Measurements from ENCODE around the gene APOL4. TPM values are rescaled to one million over a fixed set of nuclear protein-coding genes. Genes with fewer than 3 reads are reported as not detected.
A peak's percentile ranks its signal among the peaks of the same experiment; 100 is the strongest.
"Not testable (repeated sequence)": the region's sequence is repeated elsewhere in the genome, so short reads cannot be mapped to it uniquely, and the experiment has no call there.

Gene APOL4, protein sequence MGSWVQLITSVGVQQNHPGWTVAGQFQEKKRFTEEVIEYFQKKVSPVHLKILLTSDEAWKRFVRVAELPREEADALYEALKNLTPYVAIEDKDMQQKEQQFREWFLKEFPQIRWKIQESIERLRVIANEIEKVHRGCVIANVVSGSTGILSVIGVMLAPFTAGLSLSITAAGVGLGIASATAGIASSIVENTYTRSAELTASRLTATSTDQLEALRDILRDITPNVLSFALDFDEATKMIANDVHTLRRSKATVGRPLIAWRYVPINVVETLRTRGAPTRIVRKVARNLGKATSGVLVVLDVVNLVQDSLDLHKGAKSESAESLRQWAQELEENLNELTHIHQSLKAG
- total RNA-seq (4.8 TPM), polyA plus RNA-seq (53.0 TPM)
- long read RNA-seq, donor 1, partial matches to known transcripts: 5 of 5 reads
- long read RNA-seq, donor 1, other reads (novel, unspliced or antisense): 0 of 5 reads
- long read RNA-seq, donor 2: 0 reads
- long read RNA-seq, donor 3, partial matches to known transcripts: 0 of 1 reads
- long read RNA-seq, donor 3, other reads (novel, unspliced or antisense): 0 of 1 reads
- long read RNA-seq, donor 4: 0 reads
- long read RNA-seq, donor 5: 0 reads
- long read RNA-seq, donor 6, partial matches to known transcripts: 9 of 9 reads
- long read RNA-seq, donor 6, other reads (novel, unspliced or antisense): 0 of 9 reads
- long read RNA-seq, donor 7, partial matches to known transcripts: 0 of 2 reads
- long read RNA-seq, donor 7, other reads (novel, unspliced or antisense): 0 of 2 reads
- long read RNA-seq, donor 8: 0 reads
- long read RNA-seq, donor 9, partial matches to known transcripts: 0 of 1 reads
- long read RNA-seq, donor 9, other reads (novel, unspliced or antisense): 0 of 1 reads
- long read RNA-seq, donor 10, partial matches to known transcripts: 0 of 1 reads
- long read RNA-seq, donor 10, other reads (novel, unspliced or antisense): 0 of 1 reads

GRCh38 chr22:36201630-36202319, at the start of gene APOL4:
Gene APOL4, minus strand, starts transcription at chr22:36201809. Its CDS starts 75 bp downstream, at chr22:36201734.
- Histone ChIP-seq H3K9me3 (ENCODE audit: control insufficient read depth in 2 of 2, insufficient read depth in 1 of 2, low read length in 1 of 2) (no peaks in the 10 kb centered on the region), H3K4me3 (ENCODE audit: low read length in 2 of 2) (no peak within 1 kb of the TSS), H3K27ac (ENCODE audit: low read depth in 1 of 2, low read length in 1 of 2) (peak within 1 kb of the TSS in 1 of 2 donors; percentile 15), H3K36me3 (ENCODE audit: control insufficient read depth in 2 of 2, insufficient read depth in 2 of 2, low read length in 1 of 2) (no peaks in the 10 kb centered on the region), H3K27me3 (ENCODE audit: control insufficient read depth in 2 of 2, insufficient read depth in 1 of 2, low read length in 1 of 2) (no peaks in the 10 kb centered on the region), H3K4me1 (ENCODE audit: control insufficient read depth in 2 of 2, insufficient read depth in 2 of 2, low read length in 2 of 2) (peaks cover 6 to 16% of the 10 kb centered on the region in 2 donors)
- 54% methylated on average over 13 of the region's 13 CpGs for WGBS
- no peak for DNase-seq (ENCODE audit: low read depth in 6 of 9, low spot score in 9 of 9)

GRCh38 chr22:36250292-36250960, 48.8 kb upstream of the APOL4 start:
- H3K4me3 ChIP-seq (ENCODE audit: low read length in 2 of 2); H3K27ac ChIP-seq (ENCODE audit: low read depth in 1 of 2, low read length in 1 of 2); H3K27me3 ChIP-seq (ENCODE audit: control insufficient read depth in 2 of 2, insufficient read depth in 1 of 2, low read length in 1 of 2); DNase-seq (ENCODE audit: low read depth in 6 of 9, low spot score in 9 of 9); H3K9me3 ChIP-seq (ENCODE audit: control insufficient read depth in 2 of 2, insufficient read depth in 1 of 2, low read length in 1 of 2); H3K36me3 ChIP-seq (ENCODE audit: control insufficient read depth in 2 of 2, insufficient read depth in 2 of 2, low read length in 1 of 2): not testable (repeated sequence)
- peaks cover 9 to 27% of the 10 kb centered on the region in 2 donors for H3K4me1 ChIP-seq (ENCODE audit: control insufficient read depth in 2 of 2, insufficient read depth in 2 of 2, low read length in 2 of 2)
- WGBS: 95% methylated on average over 24 of the region's 24 CpGs

- DNase-seq (ENCODE audit: low read depth in 6 of 9, low spot score in 9 of 9): no peak
- Histone ChIP-seq H3K9me3 (ENCODE audit: control insufficient read depth in 2 of 2, insufficient read depth in 1 of 2, low read length in 1 of 2) (no peaks in the 10 kb centered on the region), H3K4me1 (ENCODE audit: control insufficient read depth in 2 of 2, insufficient read depth in 2 of 2, low read length in 2 of 2) (peaks cover 9 to 16% of the 10 kb centered on the region in 2 donors), H3K27ac (ENCODE audit: low read depth in 1 of 2, low read length in 1 of 2) (no peak overlapping the region), H3K36me3 (ENCODE audit: control insufficient read depth in 2 of 2, insufficient read depth in 2 of 2, low read length in 1 of 2) (no peaks in the 10 kb centered on the region), H3K27me3 (ENCODE audit: control insufficient read depth in 2 of 2, insufficient read depth in 1 of 2, low read length in 1 of 2) (no peaks in the 10 kb centered on the region), H3K4me3 (ENCODE audit: low read length in 2 of 2) (no peak overlapping the region)
- WGBS: 99% methylated on average over 2 of the region's 2 CpGs
Observed at GRCh38 chr22:36249160-36249559, 47.6 kb upstream of the APOL4 start.

GRCh38 chr22:36247955-36248354, 46.3 kb upstream of the APOL4 start:
- peaks cover 2 to 6% of the 10 kb centered on the region in 2 donors for H3K4me1 ChIP-seq (ENCODE audit: control insufficient read depth in 2 of 2, insufficient read depth in 2 of 2, low read length in 2 of 2)
- 96% methylated on average over 5 of the region's 5 CpGs for WGBS

DNA sequence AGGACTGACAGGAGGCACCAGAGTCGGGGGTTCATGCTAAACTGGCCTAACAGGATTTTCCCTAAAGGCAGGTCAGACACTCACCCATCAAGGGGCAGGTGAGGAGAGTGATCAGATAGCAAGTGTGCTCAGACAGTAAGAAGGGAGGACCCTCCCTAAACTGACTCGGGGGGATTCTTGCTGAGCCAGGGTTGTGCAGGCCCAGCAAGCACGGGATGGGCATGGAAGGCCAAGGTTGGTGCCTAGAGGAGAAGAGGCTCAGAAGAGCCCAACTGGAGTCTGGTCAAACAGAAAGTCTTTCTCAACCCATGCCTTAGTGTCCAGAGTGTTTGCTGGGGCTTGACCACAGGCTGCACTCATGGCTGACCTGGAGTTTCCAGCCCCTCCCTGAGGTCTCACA, 45.1 kb upstream of the APOL4 start:
- H3K27me3 ChIP-seq (ENCODE audit: control insufficient read depth in 2 of 2, insufficient read depth in 1 of 2, low read length in 1 of 2): no peaks in the 10 kb centered on the region
- peaks cover 0 to 4% of the 10 kb centered on the region in 2 donors for H3K9me3 ChIP-seq (ENCODE audit: control insufficient read depth in 2 of 2, insufficient read depth in 1 of 2, low read length in 1 of 2)
- no peaks in the 10 kb centered on the region for H3K36me3 ChIP-seq (ENCODE audit: control insufficient read depth in 2 of 2, insufficient read depth in 2 of 2, low read length in 1 of 2)
- no peak overlapping the region for H3K4me3 ChIP-seq (ENCODE audit: low read length in 2 of 2)
- WGBS: 97% methylated on average over 3 of the region's 3 CpGs
- DNase-seq (ENCODE audit: low read depth in 6 of 9, low spot score in 9 of 9): no peak
- H3K27ac ChIP-seq (ENCODE audit: low read depth in 1 of 2, low read length in 1 of 2): no peak overlapping the region
- no peaks in the 10 kb centered on the region for H3K4me1 ChIP-seq (ENCODE audit: control insufficient read depth in 2 of 2, insufficient read depth in 2 of 2, low read length in 2 of 2)

More at GRCh38 chr22:36247955-36248354, 46.3 kb upstream of the APOL4 start:
- Histone ChIP-seq H3K36me3 (ENCODE audit: control insufficient read depth in 2 of 2, insufficient read depth in 2 of 2, low read length in 1 of 2) (no peaks in the 10 kb centered on the region), H3K9me3 (ENCODE audit: control insufficient read depth in 2 of 2, insufficient read depth in 1 of 2, low read length in 1 of 2) (peaks cover 0 to 4% of the 10 kb centered on the region in 2 donors), H3K4me3 (ENCODE audit: low read length in 2 of 2) (no peak overlapping the region), H3K27me3 (ENCODE audit: control insufficient read depth in 2 of 2, insufficient read depth in 1 of 2, low read length in 1 of 2) (no peaks in the 10 kb centered on the region), H3K27ac (ENCODE audit: low read depth in 1 of 2, low read length in 1 of 2) (no peak overlapping the region)
- DNase-seq (ENCODE audit: low read depth in 6 of 9, low spot score in 9 of 9): no peak

- DNase-seq (ENCODE audit: low read depth in 6 of 9, low spot score in 9 of 9): no peak
- Histone ChIP-seq H3K4me1 (ENCODE audit: control insufficient read depth in 2 of 2, insufficient read depth in 2 of 2, low read length in 2 of 2) (no peaks in the 10 kb centered on the region), H3K4me3 (ENCODE audit: low read length in 2 of 2) (no peak overlapping the region), H3K9me3 (ENCODE audit: control insufficient read depth in 2 of 2, insufficient read depth in 1 of 2, low read length in 1 of 2) (peaks cover 0 to 4% of the 10 kb centered on the region in 2 donors), H3K27ac (ENCODE audit: low read depth in 1 of 2, low read length in 1 of 2) (no peak overlapping the region), H3K36me3 (ENCODE audit: control insufficient read depth in 2 of 2, insufficient read depth in 2 of 2, low read length in 1 of 2) (no peaks in the 10 kb centered on the region), H3K27me3 (ENCODE audit: control insufficient read depth in 2 of 2, insufficient read depth in 1 of 2, low read length in 1 of 2) (no peaks in the 10 kb centered on the region)
- WGBS: 97% methylated on average over 4 of the region's 4 CpGs
Observed at GRCh38 chr22:36245805-36246356, 44.3 kb upstream of the APOL4 start.

DNA sequence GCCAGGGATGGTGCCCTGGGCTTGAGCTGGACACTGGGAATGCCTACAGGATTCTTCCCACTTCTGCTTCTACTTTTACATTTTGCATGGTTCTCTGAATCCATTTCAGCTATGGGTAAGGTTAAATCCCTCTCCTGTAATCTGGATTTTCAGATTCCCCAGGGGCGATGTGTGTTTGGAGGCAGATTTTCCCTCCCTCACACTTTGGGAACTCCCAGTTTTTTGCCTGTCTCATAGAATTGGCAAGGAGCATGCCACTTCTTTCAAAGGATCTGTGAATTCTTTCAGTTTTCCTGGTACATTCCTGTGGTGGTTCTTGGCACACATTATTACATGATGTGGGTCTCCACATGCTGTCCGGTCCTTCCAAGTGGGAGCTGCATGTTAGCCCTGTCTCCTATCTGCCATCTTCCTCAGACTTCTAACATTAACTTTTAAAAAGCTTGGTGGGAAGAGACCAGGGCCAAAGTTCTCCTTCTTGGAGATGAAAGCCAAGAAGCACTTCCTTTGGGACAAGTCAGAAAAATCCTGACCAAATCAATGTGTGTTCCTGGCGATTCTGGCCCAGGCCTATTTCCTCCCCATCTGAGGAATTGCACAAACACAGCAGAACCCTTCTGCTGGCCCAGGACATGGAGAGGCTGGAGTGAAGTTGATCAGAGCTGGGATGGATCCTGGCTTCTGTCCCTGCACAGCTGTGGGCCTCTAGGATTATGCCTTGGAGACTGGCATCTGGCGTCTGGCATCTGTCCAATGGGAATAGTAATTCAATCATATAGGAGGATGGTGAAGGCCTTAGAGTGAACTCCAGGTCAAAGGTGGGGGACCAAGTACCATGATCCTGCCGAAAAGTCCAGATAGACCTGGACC, 43.1 kb upstream of the APOL4 start:
- no peaks in the 10 kb centered on the region for H3K27me3 ChIP-seq (ENCODE audit: control insufficient read depth in 2 of 2, insufficient read depth in 1 of 2, low read length in 1 of 2)
- H3K4me3 ChIP-seq (ENCODE audit: low read length in 2 of 2): no peak overlapping the region
- peaks cover 0 to 5% of the 10 kb centered on the region in 2 donors for H3K4me1 ChIP-seq (ENCODE audit: control insufficient read depth in 2 of 2, insufficient read depth in 2 of 2, low read length in 2 of 2)
- H3K27ac ChIP-seq (ENCODE audit: low read depth in 1 of 2, low read length in 1 of 2): no peak overlapping the region
- no peaks in the 10 kb centered on the region for H3K36me3 ChIP-seq (ENCODE audit: control insufficient read depth in 2 of 2, insufficient read depth in 2 of 2, low read length in 1 of 2)
- DNase-seq (ENCODE audit: low read depth in 6 of 9, low spot score in 9 of 9): no peak
- peaks cover 0 to 4% of the 10 kb centered on the region in 2 donors for H3K9me3 ChIP-seq (ENCODE audit: control insufficient read depth in 2 of 2, insufficient read depth in 1 of 2, low read length in 1 of 2)
- 97% methylated on average over 5 of the region's 5 CpGs for WGBS
